Mesendoderm (in vitro differentiated cells): Measurements from ENCODE around the gene IL20RB.
A peak's percentile ranks its signal among the peaks of the same experiment; 100 is the strongest.

Source experiments
- DNase-seq: peaks from one replicate; pipeline ENCODE4 v3.0.0; 2013
- H2AK5ac ChIP-seq: 2 replicates; pipeline ENCODE4 v1.6.1; 2013; ENCODE audit warnings: low read length, inconsistent platforms
- H2BK120ac ChIP-seq: 2 replicates; pipeline ENCODE4 v1.6.1; 2013; ENCODE audit warnings: low read depth, mild to moderate bottlenecking, low read length, moderate library complexity, mixed read lengths
- H2BK15ac ChIP-seq: replicated peaks from 2 replicates; pipeline ENCODE4 v1.6.1; 2013; ENCODE audit warnings: low read depth, mild to moderate bottlenecking, moderate library complexity
- H2BK5ac ChIP-seq: 2 replicates; pipeline ENCODE4 v1.6.1; 2013; ENCODE audit warnings: low read length, inconsistent platforms
- H3K18ac ChIP-seq: 2 replicates; pipeline ENCODE4 v1.6.1; 2013; ENCODE audit warnings: mild to moderate bottlenecking, low read length, mixed read lengths
- H3K23ac ChIP-seq: one replicate; pipeline ENCODE4 v1.6.1; 2013; ENCODE audit warnings: low read length
- H3K27ac ChIP-seq: 2 replicates; pipeline ENCODE4 v1.5.1; 2013; ENCODE audit warnings: low read depth, mild to moderate bottlenecking, inconsistent platforms, low read length, moderate library complexity
- H3K27me3 ChIP-seq: 2 replicates; pipeline ENCODE4 v1.6.1; 2013; ENCODE audit warnings: low read length, control low read depth, mild to moderate bottlenecking, inconsistent platforms; ENCODE audit not compliant: insufficient read depth, poor library complexity
- H3K36me3 ChIP-seq: 2 replicates; pipeline ENCODE4 v1.6.1; 2013; ENCODE audit warnings: low read length, inconsistent platforms; ENCODE audit not compliant: control insufficient read depth, insufficient read depth
- H3K4ac ChIP-seq: one replicate; pipeline ENCODE4 v1.6.1; 2013; ENCODE audit warnings: low read depth, mild to moderate bottlenecking, low read length, moderate library complexity
- H3K4me1 ChIP-seq: 2 replicates; pipeline ENCODE4 v1.6.1; 2013; ENCODE audit warnings: low read depth, low read length, inconsistent platforms; ENCODE audit not compliant: control insufficient read depth
- H3K4me2 ChIP-seq: 2 replicates; pipeline ENCODE4 v1.6.1; 2013; ENCODE audit warnings: low read length
- H3K4me3 ChIP-seq: 2 replicates; pipeline ENCODE4 v1.5.1; 2013; ENCODE audit warnings: mild to moderate bottlenecking, low read length
- H3K56ac ChIP-seq: one replicate; pipeline ENCODE4 v1.6.1; 2013; ENCODE audit warnings: low read length
- H3K79me1 ChIP-seq: 2 replicates; pipeline ENCODE4 v1.6.1; 2013; ENCODE audit warnings: low read length, inconsistent platforms
- H3K79me2 ChIP-seq: 2 replicates; pipeline ENCODE4 v1.6.1; 2013; ENCODE audit warnings: mild to moderate bottlenecking, low read length; ENCODE audit not compliant: control insufficient read depth, insufficient read depth
- H3K9ac ChIP-seq: 2 replicates; pipeline ENCODE4 v1.6.1; 2013; ENCODE audit warnings: low read length, inconsistent platforms
- H4K5ac ChIP-seq: one replicate; pipeline ENCODE4 v1.6.1; 2013; ENCODE audit warnings: low read length
- H4K8ac ChIP-seq: one replicate; pipeline ENCODE4 v1.6.1; 2013; ENCODE audit warnings: low read depth, mild to moderate bottlenecking, control low read depth, low read length, moderate library complexity
- WGBS: extraction: QIAGEN DNeasy Blood & Tissue Kit; methylation state at CpG from one replicate; pipeline ENCODE4 v1.1.7; 2013; ENCODE audit warnings: low lambda C conversion rate, missing lambda C conversion rate; ENCODE audit not compliant: insufficient coverage; ENCODE audit errors: extremely low coverage; 5-methylcytosine and 5-hydroxymethylcytosine counted together

Gene IL20RB

DNA sequence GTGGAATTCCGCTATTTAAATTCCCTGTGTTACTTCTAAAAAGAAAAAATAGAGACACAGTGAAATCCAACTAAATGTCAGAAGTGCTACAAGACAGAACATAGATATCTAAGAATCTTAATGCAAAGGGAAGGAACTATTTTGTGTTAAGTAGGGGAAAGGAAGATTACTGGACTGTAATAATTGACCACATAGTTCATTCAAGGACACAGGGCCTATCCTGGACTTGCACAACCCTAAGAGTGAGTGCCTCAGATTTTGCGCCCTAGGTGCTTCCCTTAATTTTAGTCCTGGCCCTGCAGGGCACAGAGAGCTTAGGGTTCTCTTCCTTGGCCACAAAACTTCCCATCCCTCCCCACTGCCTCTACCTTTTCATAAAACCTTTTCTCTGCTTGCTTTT lies 3.5 kb upstream of the IL20RB start:
- Histone ChIP-seq H3K4me1 (peaks cover 6% of the 10 kb centered on the region), H3K4me2 (no peak overlapping the region), H3K9ac (no peak overlapping the region), H4K8ac (no peak overlapping the region), H3K79me1 (no peaks in the 10 kb centered on the region), H3K27ac (no peak overlapping the region), H3K23ac (no peak overlapping the region), H3K36me3 (no peaks in the 10 kb centered on the region), H3K27me3 (no peaks in the 10 kb centered on the region), H4K5ac (no peak overlapping the region), H3K56ac (no peak overlapping the region), H2BK5ac (no peak overlapping the region), H3K18ac (no peak overlapping the region), H3K4ac (no peak overlapping the region), H2BK15ac (no peak overlapping the region), H3K4me3 (no peak overlapping the region), H2AK5ac (no peak overlapping the region), H2BK120ac (no peak overlapping the region), H3K79me2 (no peaks in the 10 kb centered on the region)
- no peak for DNase-seq
- no CpG with 5 or more reads among the region's 2 CpGs for WGBS

DNA sequence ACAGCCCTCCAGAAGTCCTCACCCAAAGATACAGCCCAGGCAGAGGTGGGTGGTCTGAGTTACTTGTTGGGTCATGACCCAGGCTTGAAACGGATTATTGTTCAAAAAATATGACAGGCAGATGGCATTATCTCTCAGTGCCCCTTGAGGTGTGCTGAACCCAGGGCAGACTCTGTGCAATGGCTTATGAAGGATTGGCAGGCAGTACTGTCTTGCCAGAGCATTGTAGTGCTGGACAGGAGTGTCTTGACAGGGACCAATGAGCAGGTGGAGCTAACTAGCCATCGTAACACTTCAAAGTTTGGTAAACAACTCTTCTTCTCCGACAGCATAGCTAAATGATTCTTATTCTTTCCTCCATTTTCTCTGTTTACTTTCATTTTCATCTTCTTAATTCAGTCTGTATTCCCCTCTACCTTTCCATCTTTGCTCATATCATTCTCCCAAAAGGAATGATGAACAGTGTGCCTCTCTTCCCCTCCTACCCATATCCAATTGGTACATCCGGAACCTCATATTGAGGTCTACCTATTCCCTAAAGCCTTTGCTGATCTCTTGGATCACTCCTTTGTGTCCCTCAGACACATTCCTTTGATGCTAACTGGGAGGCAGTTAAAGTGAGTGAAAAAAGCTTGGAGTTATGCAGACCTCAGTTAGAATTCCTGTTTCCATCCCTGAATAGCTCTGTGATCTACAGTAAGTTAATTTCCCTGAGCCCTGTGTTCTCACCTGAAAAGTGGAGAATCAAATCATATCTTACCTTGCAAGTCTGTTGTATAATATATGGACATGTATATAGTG lies 2.6 kb upstream of the IL20RB start:
- WGBS: no CpG with 5 or more reads among the region's 4 CpGs
- H3K79me2 ChIP-seq: no peaks in the 10 kb centered on the region
- peak; percentile 49 for DNase-seq
- no peak overlapping the region for H3K23ac ChIP-seq
- H3K4ac ChIP-seq: no peak overlapping the region
- no peak overlapping the region for H2AK5ac ChIP-seq
- H3K4me1 ChIP-seq: peaks cover 6% of the 10 kb centered on the region
- no peak overlapping the region for H3K4me2 ChIP-seq
- H3K4me3 ChIP-seq: no peak overlapping the region
- H3K27me3 ChIP-seq: no peaks in the 10 kb centered on the region
- no peak overlapping the region for H3K56ac ChIP-seq
- H3K36me3 ChIP-seq: no peaks in the 10 kb centered on the region
- no peak overlapping the region for H4K5ac ChIP-seq
- no peak overlapping the region for H3K27ac ChIP-seq
- H2BK15ac ChIP-seq: no peak overlapping the region
- H2BK120ac ChIP-seq: no peak overlapping the region
- H2BK5ac ChIP-seq: no peak overlapping the region
- no peak overlapping the region for H4K8ac ChIP-seq
- no peak overlapping the region for H3K18ac ChIP-seq
- no peak overlapping the region for H3K9ac ChIP-seq
- H3K79me1 ChIP-seq: no peaks in the 10 kb centered on the region

DNA sequence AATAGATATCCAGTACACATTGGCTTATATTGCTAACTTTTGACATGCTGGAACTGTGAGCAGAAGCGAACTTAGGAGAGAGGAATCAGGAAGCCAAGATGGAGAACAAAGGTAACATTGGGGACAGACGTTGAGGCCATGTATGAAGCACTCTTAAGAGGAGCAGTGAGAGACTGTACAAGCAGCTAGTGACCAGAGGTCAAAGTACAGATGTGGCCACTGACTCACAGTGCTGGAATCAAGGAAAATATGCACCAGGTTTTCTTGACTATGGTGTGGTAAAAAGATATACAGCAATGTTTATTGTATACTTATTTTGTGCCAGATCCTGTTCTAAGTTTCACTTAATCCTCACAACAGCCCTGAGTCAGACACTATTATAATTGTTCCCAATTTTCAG lies 2.0 kb upstream of the IL20RB start:
- DNase-seq: no peak
- H4K8ac ChIP-seq: no peak overlapping the region
- H3K27ac ChIP-seq: no peak overlapping the region

DNA sequence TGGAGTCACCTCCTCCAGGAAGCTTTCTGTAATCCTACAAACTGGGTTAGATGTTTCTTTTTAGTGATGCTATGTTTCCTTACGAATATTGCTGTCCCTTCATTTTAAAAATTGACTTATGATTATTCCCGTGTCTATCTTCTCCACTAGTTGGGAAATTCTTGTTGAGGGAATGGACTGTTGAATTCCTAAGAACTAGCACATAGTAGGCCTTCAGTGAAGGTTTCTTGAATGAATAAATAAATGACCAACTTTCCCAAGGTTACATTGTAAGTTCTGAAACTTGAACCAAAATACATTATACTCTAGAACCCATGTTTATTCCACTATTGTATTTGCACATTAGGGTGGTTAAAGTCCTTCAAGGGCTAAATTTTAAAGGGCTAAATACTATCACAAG lies 812 bp upstream of the IL20RB start:
- Histone ChIP-seq H3K4me2 (no peak overlapping the region), H2AK5ac (no peak overlapping the region), H4K5ac (no peak overlapping the region), H3K9ac (no peak overlapping the region), H3K4me1 (peaks cover 6% of the 10 kb centered on the region), H3K4ac (no peak overlapping the region), H3K18ac (peak overlapping the region; percentile 66), H2BK120ac (no peak overlapping the region), H3K27ac (no peak overlapping the region), H3K36me3 (no peaks in the 10 kb centered on the region), H4K8ac (no peak overlapping the region), H3K27me3 (no peaks in the 10 kb centered on the region), H2BK15ac (no peak overlapping the region), H3K23ac (no peak overlapping the region), H3K4me3 (no peak overlapping the region), H3K79me1 (no peaks in the 10 kb centered on the region), H2BK5ac (no peak overlapping the region), H3K56ac (no peak overlapping the region), H3K79me2 (no peaks in the 10 kb centered on the region)
- DNase-seq: no peak
- no CpG with 5 or more reads among the region's 2 CpGs for WGBS

More for the DNA sequence above, 2.0 kb upstream of the IL20RB start:
- no peak overlapping the region for H3K4ac ChIP-seq
- no peak overlapping the region for H3K23ac ChIP-seq
- H3K4me2 ChIP-seq: no peak overlapping the region
- H3K27me3 ChIP-seq: no peaks in the 10 kb centered on the region
- H2BK5ac ChIP-seq: no peak overlapping the region
- no peak overlapping the region for H2AK5ac ChIP-seq
- H3K4me1 ChIP-seq: peaks cover 6% of the 10 kb centered on the region
- H2BK15ac ChIP-seq: no peak overlapping the region
- H3K36me3 ChIP-seq: no peaks in the 10 kb centered on the region
- no peak overlapping the region for H4K5ac ChIP-seq
- H3K56ac ChIP-seq: no peak overlapping the region
- no peak overlapping the region for H3K4me3 ChIP-seq
- WGBS: no CpG with 5 or more reads among the region's 2 CpGs
- H2BK120ac ChIP-seq: no peak overlapping the region
- H3K9ac ChIP-seq: no peak overlapping the region
- no peak overlapping the region for H3K18ac ChIP-seq
- H3K79me2 ChIP-seq: no peaks in the 10 kb centered on the region
- no peaks in the 10 kb centered on the region for H3K79me1 ChIP-seq

- H3K36me3 ChIP-seq: no peaks in the 10 kb centered on the region
- H3K4me1 ChIP-seq: peaks cover 6% of the 10 kb centered on the region
- no peak overlapping the region for H2BK120ac ChIP-seq
These were observed 1.2 kb downstream of the IL20RB start for GRCh38 chr3:136958939-136959338.

DNA sequence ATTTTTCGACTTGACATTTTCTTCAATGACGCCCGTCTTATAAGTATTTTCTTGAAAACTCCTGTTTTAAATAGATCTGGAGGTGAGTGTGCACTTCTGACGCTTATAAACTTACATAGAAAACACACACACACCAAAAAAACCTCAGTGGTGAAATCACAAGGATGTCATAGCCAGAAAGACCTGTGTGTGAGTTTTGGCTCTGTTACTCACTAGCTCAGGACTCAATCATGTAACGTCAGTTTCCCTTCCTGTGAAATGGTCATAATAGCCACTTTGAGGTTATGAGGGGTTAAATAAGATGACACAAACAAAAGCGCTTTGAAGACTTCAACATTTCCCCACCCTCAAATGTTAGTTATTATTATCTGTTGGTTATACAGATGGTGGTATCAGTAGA lies 1.8 kb downstream of the IL20RB start:
- H3K36me3 ChIP-seq: no peaks in the 10 kb centered on the region
- H3K4ac ChIP-seq: no peak overlapping the region
- no peaks in the 10 kb centered on the region for H3K27me3 ChIP-seq
- H4K8ac ChIP-seq: no peak overlapping the region
- H3K4me3 ChIP-seq: no peak overlapping the region
- peaks cover 6% of the 10 kb centered on the region for H3K4me1 ChIP-seq
- no peak overlapping the region for H2BK5ac ChIP-seq
- H2BK120ac ChIP-seq: no peak overlapping the region
- H3K79me1 ChIP-seq: no peaks in the 10 kb centered on the region
- H3K9ac ChIP-seq: no peak overlapping the region
- no peak overlapping the region for H3K27ac ChIP-seq
- H3K56ac ChIP-seq: no peak overlapping the region
- DNase-seq: no peak
- H3K18ac ChIP-seq: no peak overlapping the region
- no peak overlapping the region for H2AK5ac ChIP-seq
- H3K4me2 ChIP-seq: no peak overlapping the region
- H3K79me2 ChIP-seq: no peaks in the 10 kb centered on the region
- no CpG with 5 or more reads among the region's 6 CpGs for WGBS
- no peak overlapping the region for H2BK15ac ChIP-seq
- no peak overlapping the region for H4K5ac ChIP-seq
- no peak overlapping the region for H3K23ac ChIP-seq

More at GRCh38 chr3:136958939-136959338, 1.2 kb downstream of the IL20RB start:
- Histone ChIP-seq H3K4ac (no peak overlapping the region), H3K27ac (no peak overlapping the region), H2AK5ac (no peak overlapping the region), H3K4me3 (no peak overlapping the region), H3K27me3 (no peaks in the 10 kb centered on the region), H3K23ac (no peak overlapping the region), H2BK5ac (no peak overlapping the region), H3K9ac (no peak overlapping the region), H3K18ac (no peak overlapping the region), H3K56ac (no peak overlapping the region), H4K5ac (no peak overlapping the region), H3K79me2 (no peaks in the 10 kb centered on the region), H3K79me1 (no peaks in the 10 kb centered on the region), H3K4me2 (no peak overlapping the region), H2BK15ac (no peak overlapping the region), H4K8ac (no peak overlapping the region)
- DNase-seq: no peak
- no CpG with 5 or more reads among the region's 2 CpGs for WGBS
